ENCODE measurements around the gene ARHGEF19. TPM values are rescaled to one million over a fixed set of nuclear protein-coding genes. Genes with fewer than 3 reads are reported as not detected.

The ARHGEF19 gene
- total and polyA plus RNA-seq, 10 donors, result 3.5 to 12.9 (median 7.8) TPM

GRCh38 chr1:16156848-16157495 lies 55.5 kb downstream of the ARHGEF19 start:
- DNase-seq, result no peak
- H3K4me3 ChIP-seq, result no peak overlapping the region
- intact Hi-C loops (cut with DNase I; ENCODE audit: low total_unique reads), result no loop called here
- peak in 1 of 3 donors; percentile 31 for TF ChIP-seq POLR2AphosphoS5 (IDR thresholded peaks at IDR 0.05)
- TF ChIP-seq, protein P1, sequence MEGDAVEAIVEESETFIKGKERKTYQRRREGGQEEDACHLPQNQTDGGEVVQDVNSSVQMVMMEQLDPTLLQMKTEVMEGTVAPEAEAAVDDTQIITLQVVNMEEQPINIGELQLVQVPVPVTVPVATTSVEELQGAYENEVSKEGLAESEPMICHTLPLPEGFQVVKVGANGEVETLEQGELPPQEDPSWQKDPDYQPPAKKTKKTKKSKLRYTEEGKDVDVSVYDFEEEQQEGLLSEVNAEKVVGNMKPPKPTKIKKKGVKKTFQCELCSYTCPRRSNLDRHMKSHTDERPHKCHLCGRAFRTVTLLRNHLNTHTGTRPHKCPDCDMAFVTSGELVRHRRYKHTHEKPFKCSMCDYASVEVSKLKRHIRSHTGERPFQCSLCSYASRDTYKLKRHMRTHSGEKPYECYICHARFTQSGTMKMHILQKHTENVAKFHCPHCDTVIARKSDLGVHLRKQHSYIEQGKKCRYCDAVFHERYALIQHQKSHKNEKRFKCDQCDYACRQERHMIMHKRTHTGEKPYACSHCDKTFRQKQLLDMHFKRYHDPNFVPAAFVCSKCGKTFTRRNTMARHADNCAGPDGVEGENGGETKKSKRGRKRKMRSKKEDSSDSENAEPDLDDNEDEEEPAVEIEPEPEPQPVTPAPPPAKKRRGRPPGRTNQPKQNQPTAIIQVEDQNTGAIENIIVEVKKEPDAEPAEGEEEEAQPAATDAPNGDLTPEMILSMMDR (IDR thresholded peaks at IDR 0.05 in 8 of 11, conservative IDR thresholded peaks at IDR 0.05 in 3 of 11), result no peak
- H3K36me3 ChIP-seq, result no peaks in the 10 kb centered on the region
- peaks cover 26 to 70% (median 54%) of the 10 kb centered on the region in 6 donors for H3K4me1 ChIP-seq
- H3K27me3 ChIP-seq (replicated peaks in 1 of 7), result peaks cover 0 to 44% (median 13%) of the 10 kb centered on the region in 7 donors
- no peaks in the 10 kb centered on the region for H3K9me3 ChIP-seq
- H3K27ac ChIP-seq, result peak overlapping the region in 7 of 8 donors; percentile 77 to 91 (median 87)
- WGBS, 5 donors, result 60 to 77% (median 67%) methylated on average over 13 of the region's 13 CpGs

- no peaks in the 10 kb centered on the region for H3K9me3 ChIP-seq
Measured at GRCh38 chr1:16155537-16156410, 56.7 kb downstream of the ARHGEF19 start, which contains the start of gene EPHA2. Gene EPHA2, minus strand, starts transcription at chr1:16156069. Its CDS starts 137 bp downstream, at chr1:16155932.

DNA sequence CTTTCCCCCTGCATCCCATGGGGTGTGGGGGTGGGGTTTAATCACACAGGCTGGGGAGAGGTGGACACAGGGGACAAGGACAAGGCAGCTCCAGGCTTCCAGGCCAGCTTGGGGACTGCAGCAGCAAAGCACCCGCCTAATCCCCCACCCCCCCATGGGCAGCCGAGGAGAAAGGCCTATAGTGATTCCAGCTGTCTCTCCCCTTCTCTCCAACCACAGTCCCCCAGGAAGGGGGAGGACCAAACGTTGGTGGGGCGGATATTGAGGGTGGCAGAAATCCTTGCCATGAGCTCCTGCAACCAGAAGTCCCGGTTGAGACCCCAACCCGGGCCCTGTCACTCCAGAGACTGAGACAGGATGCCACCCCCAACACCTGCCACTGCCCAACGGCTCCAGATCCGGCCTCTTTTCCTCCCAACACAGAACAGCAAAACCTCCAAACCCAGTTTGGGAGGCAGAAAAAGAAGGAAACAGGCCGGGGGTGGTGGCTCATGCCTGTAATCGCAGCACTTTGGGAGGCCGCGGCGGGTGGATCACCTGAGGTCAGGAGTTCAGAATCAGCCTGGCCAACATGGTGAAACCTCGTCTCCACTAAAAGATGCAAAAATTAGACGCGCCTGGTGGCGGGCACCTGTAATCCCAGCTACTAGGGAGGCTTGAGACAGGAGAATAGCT lies 58.3 kb downstream of the ARHGEF19 start:
- peaks cover 0 to 12% (median 0%) of the 10 kb centered on the region in 6 donors for H3K36me3 ChIP-seq
- intact Hi-C loops (cut with DNase I; ENCODE audit: low total_unique reads), result no loop called here
- no peak for TF ChIP-seq POLR2AphosphoS5 (IDR thresholded peaks at IDR 0.05)
- TF ChIP-seq POLR2A (IDR thresholded peaks at IDR 0.05), result no peak
- TF ChIP-seq, protein P1 (IDR thresholded peaks at IDR 0.05 in 8 of 11, conservative IDR thresholded peaks at IDR 0.05 in 3 of 11), result no peak
- H3K4me3 ChIP-seq, result peak overlapping the region; percentile 56 to 74 (median 65)
- no peak for DNase-seq
- WGBS, 5 donors, result 13 to 23% (median 15%) methylated on average over 14 to 17 of the region's 17 CpGs
- peak overlapping the region in 7 of 8 donors; percentile 70 to 91 (median 87) for H3K27ac ChIP-seq
- peaks cover 0 to 67% (median 13%) of the 10 kb centered on the region in 7 donors for H3K27me3 ChIP-seq (replicated peaks in 1 of 7)
- H3K4me1 ChIP-seq, result peaks cover 30 to 91% (median 66%) of the 10 kb centered on the region in 6 donors
- no peaks in the 10 kb centered on the region for H3K9me3 ChIP-seq

More at GRCh38 chr1:16155537-16156410, 56.7 kb downstream of the ARHGEF19 start, which contains the start of gene EPHA2:
- WGBS, 5 donors, result 4 to 6% (median 5%) methylated on average over 52 to 89 of the region's 89 CpGs
- DNase-seq, result peak; percentile 86
- Histone ChIP-seq H3K36me3 (peaks cover 0 to 2% (median 0%) of the 10 kb centered on the region in 6 donors), H3K4me3 (peak within 1 kb of the TSS; percentile 56 to 74 (median 65)), H3K4me1 (peaks cover 30 to 77% (median 61%) of the 10 kb centered on the region in 6 donors), H3K27me3 (replicated peaks in 1 of 7) (peaks cover 0 to 54% (median 13%) of the 10 kb centered on the region in 7 donors), H3K27ac (peak within 1 kb of the TSS; percentile 70 to 91 (median 86))
- intact Hi-C loops (cut with DNase I; ENCODE audit: low total_unique reads), result no loop called here
- TF ChIP-seq POLR2AphosphoS5 (IDR thresholded peaks at IDR 0.05), result peak; percentile 88 to 96 (median 89)
- peak in 1 of 3 donors; percentile 83 for TF ChIP-seq POLR2A (IDR thresholded peaks at IDR 0.05)
- TF ChIP-seq, protein P1 (IDR thresholded peaks at IDR 0.05 in 8 of 11, conservative IDR thresholded peaks at IDR 0.05 in 3 of 11), result no peak

All from spleen (tissue), 11 donors.